Measurements from ENCODE around the gene MMAB. TPM values are rescaled to one million over a fixed set of nuclear protein-coding genes. Genes with fewer than 3 reads are reported as not detected.

Gene MMAB
- total RNA-seq, 4 donors from 2014 or later, result 15.1 to 31.0 (median 21.7) TPM

DNA sequence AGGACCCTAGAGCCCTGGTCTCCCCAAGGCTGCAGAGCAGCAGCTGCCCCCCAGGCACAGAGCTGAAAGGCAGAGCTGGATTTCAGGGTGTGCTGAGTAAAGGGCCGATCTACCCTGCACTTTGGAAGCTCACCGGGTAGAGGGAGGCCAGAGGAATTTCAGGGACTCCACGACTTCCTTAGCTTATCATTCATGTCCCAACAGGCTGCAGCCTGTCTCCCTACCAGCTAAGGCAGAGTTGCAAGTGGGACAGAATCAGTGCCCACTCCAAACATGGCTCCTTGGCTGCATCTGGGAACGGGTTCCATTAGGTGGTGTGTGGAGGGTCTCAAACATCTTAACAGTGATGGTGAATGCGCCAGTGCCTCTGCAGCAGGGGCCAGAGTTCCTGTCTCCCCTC, 27.5 kb downstream of the MMAB start:
- no peak for TF ChIP-seq POLR2A (IDR thresholded peaks at IDR 0.05)
- TF ChIP-seq, protein P1, sequence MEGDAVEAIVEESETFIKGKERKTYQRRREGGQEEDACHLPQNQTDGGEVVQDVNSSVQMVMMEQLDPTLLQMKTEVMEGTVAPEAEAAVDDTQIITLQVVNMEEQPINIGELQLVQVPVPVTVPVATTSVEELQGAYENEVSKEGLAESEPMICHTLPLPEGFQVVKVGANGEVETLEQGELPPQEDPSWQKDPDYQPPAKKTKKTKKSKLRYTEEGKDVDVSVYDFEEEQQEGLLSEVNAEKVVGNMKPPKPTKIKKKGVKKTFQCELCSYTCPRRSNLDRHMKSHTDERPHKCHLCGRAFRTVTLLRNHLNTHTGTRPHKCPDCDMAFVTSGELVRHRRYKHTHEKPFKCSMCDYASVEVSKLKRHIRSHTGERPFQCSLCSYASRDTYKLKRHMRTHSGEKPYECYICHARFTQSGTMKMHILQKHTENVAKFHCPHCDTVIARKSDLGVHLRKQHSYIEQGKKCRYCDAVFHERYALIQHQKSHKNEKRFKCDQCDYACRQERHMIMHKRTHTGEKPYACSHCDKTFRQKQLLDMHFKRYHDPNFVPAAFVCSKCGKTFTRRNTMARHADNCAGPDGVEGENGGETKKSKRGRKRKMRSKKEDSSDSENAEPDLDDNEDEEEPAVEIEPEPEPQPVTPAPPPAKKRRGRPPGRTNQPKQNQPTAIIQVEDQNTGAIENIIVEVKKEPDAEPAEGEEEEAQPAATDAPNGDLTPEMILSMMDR (IDR thresholded peaks at IDR 0.05), result no peak
- intact Hi-C loops (cut with DNase I; ENCODE audit: low total_unique reads), result no loop called here

DNA sequence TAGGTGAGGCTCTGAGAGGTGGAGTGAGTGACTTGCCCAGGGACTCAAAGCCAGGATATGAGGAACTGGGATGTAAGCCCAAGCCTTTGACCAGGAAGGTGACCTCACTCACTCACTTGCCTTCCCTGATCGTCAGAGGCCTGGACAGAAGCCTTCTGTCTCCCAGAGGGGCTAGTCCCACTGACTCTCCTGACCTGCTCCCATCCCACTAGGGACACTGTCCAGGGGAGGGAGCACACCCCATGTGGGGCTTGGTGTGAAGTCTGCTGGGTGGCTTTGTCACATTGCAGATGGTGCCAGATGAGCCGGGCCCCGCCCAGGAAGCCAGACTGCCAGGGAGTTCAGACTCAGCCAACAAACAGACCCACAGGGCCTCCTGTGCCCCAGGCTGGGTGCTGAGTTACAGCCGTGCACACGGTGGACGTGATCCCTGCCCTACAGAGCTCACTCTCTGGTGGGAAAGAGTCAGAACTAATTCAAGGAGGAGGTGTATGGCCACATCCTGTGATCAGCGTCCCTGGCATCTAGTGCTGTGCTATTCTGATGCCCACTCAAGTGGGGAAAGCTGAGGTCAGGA, 28.3 kb downstream of the MMAB start:
- no peak for DNase-seq (ENCODE audit: low spot score in 2 of 2)
- H3K4me3 ChIP-seq (ENCODE audit: low read depth, poor library complexity, severe bottlenecking), result no peak overlapping the region
- intact Hi-C loops (cut with DNase I; ENCODE audit: low total_unique reads), result no loop called here
- TF ChIP-seq, protein P1 (IDR thresholded peaks at IDR 0.05), result no peak
- TF ChIP-seq POLR2A (IDR thresholded peaks at IDR 0.05), result no peak
- WGBS, 2 donors, result 17 to 28% methylated on average over 1 to 5 of the region's 7 CpGs

More for the DNA sequence above, 27.5 kb downstream of the MMAB start:
- WGBS, 2 donors, result 46 to 50% methylated on average over 5 of the region's 5 CpGs
- no peak overlapping the region for H3K4me3 ChIP-seq (ENCODE audit: low read depth, poor library complexity, severe bottlenecking)
- no peak for DNase-seq (ENCODE audit: low spot score in 2 of 2)

DNA sequence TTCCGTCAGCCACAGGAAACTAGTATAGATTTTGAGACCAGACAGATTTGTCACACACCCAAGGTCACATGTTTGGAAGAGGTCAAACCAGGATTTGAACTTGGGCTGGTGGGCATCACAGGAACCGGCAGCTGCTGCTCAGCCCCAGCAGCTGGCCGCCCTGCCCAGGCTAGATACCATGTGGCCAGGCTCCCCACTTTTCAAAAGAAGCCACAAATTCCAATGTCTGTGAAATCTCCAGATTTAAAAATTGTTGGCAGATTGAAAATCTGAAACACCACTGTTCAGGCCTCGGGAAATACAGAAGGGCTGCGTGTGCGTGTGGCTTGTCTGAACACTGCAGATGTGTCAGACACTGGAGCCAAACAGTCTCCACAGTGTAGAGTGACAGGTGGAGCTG, 30.4 kb downstream of the MMAB start:
- TF ChIP-seq, protein P1 (IDR thresholded peaks at IDR 0.05), result no peak
- no peak for TF ChIP-seq POLR2A (IDR thresholded peaks at IDR 0.05)
- intact Hi-C loops (cut with DNase I; ENCODE audit: low total_unique reads), result no loop called here
- DNase-seq (ENCODE audit: low spot score in 2 of 2), result no peak
- WGBS, 2 donors, result 83 to 89% methylated on average over 6 of the region's 6 CpGs
- no peak overlapping the region for H3K4me3 ChIP-seq (ENCODE audit: low read depth, poor library complexity, severe bottlenecking)

DNA sequence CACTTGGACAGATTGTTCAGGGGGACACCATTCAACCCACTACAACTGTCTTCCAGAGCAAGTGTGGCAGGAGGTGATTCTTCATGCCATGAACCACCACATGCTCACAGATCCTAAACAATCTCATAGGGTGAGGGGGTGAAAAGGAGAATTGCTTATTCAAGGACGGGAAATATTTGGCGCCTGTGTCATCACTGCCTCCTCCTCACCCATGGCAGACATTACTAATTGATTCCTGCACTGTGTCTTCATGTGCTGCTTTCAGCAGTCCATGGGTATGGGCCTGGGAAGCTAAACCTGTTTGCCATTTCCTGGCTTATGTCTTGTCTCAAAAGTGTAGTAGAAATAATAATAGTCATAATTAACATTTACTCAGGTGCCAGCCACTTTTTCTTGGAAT, 31.3 kb downstream of the MMAB start:
- intact Hi-C loops (cut with DNase I; ENCODE audit: low total_unique reads), result no loop called here
- H3K4me3 ChIP-seq (ENCODE audit: low read depth, poor library complexity, severe bottlenecking), result no peak overlapping the region
- no peak for TF ChIP-seq POLR2A (IDR thresholded peaks at IDR 0.05)
- TF ChIP-seq, protein P1 (IDR thresholded peaks at IDR 0.05), result no peak
- no peak for DNase-seq (ENCODE audit: low spot score in 2 of 2)
- WGBS, 2 donors, result 79 to 84% methylated on average over 2 of the region's 2 CpGs

DNA sequence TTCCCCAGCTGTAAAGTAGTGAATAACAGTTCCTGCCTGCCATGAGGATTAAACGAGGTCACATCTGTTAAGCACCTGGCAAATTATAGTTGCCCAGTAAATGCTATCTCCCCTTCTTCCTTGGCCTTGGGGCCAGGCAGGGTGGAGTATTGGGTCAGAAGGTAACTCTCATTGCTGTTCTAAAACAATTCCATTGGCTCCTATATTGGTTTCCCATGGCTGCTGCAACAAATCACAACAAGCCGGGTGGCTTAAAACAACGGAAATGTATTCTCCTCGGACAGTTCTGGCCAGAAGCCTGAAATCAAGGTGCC, 31.9 kb downstream of the MMAB start:
- H3K4me3 ChIP-seq (ENCODE audit: low read depth, poor library complexity, severe bottlenecking), result no peak overlapping the region
- 52 to 66% methylated on average over 4 of the region's 4 CpGs for WGBS, 2 donors
- TF ChIP-seq, protein P1 (IDR thresholded peaks at IDR 0.05), result no peak
- no peak for TF ChIP-seq POLR2A (IDR thresholded peaks at IDR 0.05)
- intact Hi-C loops (cut with DNase I; ENCODE audit: low total_unique reads), result no loop called here
- DNase-seq (ENCODE audit: low spot score in 2 of 2), result no peak
